Transverse colon (tissue), 4 donors: ENCODE data around the gene CLDN11. TPM values are rescaled to one million over a fixed set of nuclear protein-coding genes. Genes with fewer than 3 reads are reported as not detected.

Experiments used
- DNase-seq: peaks from one replicate; pipeline ENCODE4 v3.0.0-alpha.2; 2019
- H3K27ac ChIP-seq, 4 donors: fragments of 200-600 bp; sonication (generic); 2 replicates each; pipeline ENCODE4 v1.5.1; 2016 to 2018; ENCODE audit warnings: inconsistent platforms in 4 of 4
- H3K27me3 ChIP-seq: fragments of 200-600 bp; sonication (generic); 2 replicates; pipeline ENCODE4 v1.5.1; 2017; ENCODE audit warnings: inconsistent platforms
- H3K36me3 ChIP-seq, 4 donors: fragments of 200-600 bp; sonication (generic); 2 replicates each; pipeline ENCODE4 v1.5.1; 2017 to 2019; ENCODE audit warnings: inconsistent platforms in 4 of 4
- H3K4me1 ChIP-seq, 4 donors: fragments of 200-600 bp; sonication (generic); 2 replicates each; pipeline ENCODE4 v1.5.1; 2017 to 2020; ENCODE audit warnings: inconsistent platforms in 4 of 4
- H3K4me3 ChIP-seq, 4 donors: fragments of 200-600 bp; sonication (generic); 1 replicate in 1 of 4; 2 replicates in 3 of 4; pipeline versions ENCODE4 v1.5.1 to v1.6.1; 2017 to 2019; ENCODE audit warnings: inconsistent platforms in 4 of 4
- H3K9me3 ChIP-seq, 2 donors: fragments of 200-600 bp; sonication (generic); 2 replicates each; pipeline ENCODE4 v1.5.1; 2017 to 2019; ENCODE audit warnings: inconsistent platforms in 2 of 2
- CTCF ChIP-seq, 5 experiments: fragments of 200-600 bp in 3 of 5; fragments of 450-650 bp in 2 of 5; sonication (generic) in 3 of 5; IDR thresholded peaks; 1 replicate in 2 of 5; 2 replicates in 3 of 5; pipeline ENCODE4 v1.5.1; 2016 to 2017; ENCODE audit warnings: antibody characterized with exemption in 5 of 5, inconsistent platforms in 3 of 5, mild to moderate bottlenecking in 2 of 5, moderate library complexity in 1 of 5
- EP300 ChIP-seq: sonication (generic); formaldehyde crosslinking; IDR thresholded peaks from one replicate; pipeline ENCODE4 v1.6.1; 2017; ENCODE audit warnings: antibody characterized with exemption, low read depth
- POLR2A ChIP-seq: fragments of 450-650 bp; IDR thresholded peaks from one replicate; pipeline ENCODE4 v1.6.1; 2016; ENCODE audit warnings: antibody characterized with exemption, mild to moderate bottlenecking, moderate library complexity
- POLR2AphosphoS5 ChIP-seq, 3 donors: sonication (generic); formaldehyde crosslinking; IDR thresholded peaks; one replicate each; pipeline ENCODE4 v1.6.1; 2016; ENCODE audit warnings: antibody characterized with exemption in 3 of 3
- WGBS, 2 donors: methylation state at CpG; one replicate each; pipeline ENCODE4 v1.1.5; 2018; ENCODE audit warnings: low coverage in 1 of 2; 5-methylcytosine and 5-hydroxymethylcytosine counted together
- in situ Hi-C, 4 donors: fragments of 200-750 bp; cut with MboI; loops; one replicate each; pipeline versions ENCODE4 v1.15.0 to v1.15.1; 2017; ENCODE audit warnings: low sequenced_read_pairs in 3 of 4, low pct_ligation_motif_present in 1 of 4, low pct_unique_long_range_greater_than_20kb in 1 of 4
- intact Hi-C: fragments of 100-400 bp; cut with DNase I; formaldehyde crosslinking; loops from one replicate; pipeline ENCODE4 v1.15.1; 2023; ENCODE audit warnings: low total_unique reads
- total RNA-seq, 4 donors: library from RNA; depleted of rRNA; stranded (reverse); fragments of >200 nt; gene quantifications; one replicate each; pipeline ENCODE4 v1.1.0, GENCODE V29; 2016

The CLDN11 gene
- total RNA-seq, 4 donors from 2014 or later = 4.6 to 13.5 (median 7.2) TPM

- no peak for DNase-seq
- Histone ChIP-seq H3K27me3 (no peaks in the 10 kb centered on the region), H3K4me1 (no peaks in the 10 kb centered on the region), H3K27ac (no peak overlapping the region), H3K9me3 (no peaks in the 10 kb centered on the region), H3K4me3 (no peak overlapping the region), H3K36me3 (no peaks in the 10 kb centered on the region)
- in situ Hi-C loops = no loop called here
- intact Hi-C loops = no loop called here
- WGBS, 2 donors = 35 to 36% methylated on average over 2 to 3 of the region's 3 CpGs
- no peak for TF ChIP-seq POLR2AphosphoS5 (IDR thresholded peaks at IDR 0.05)
Measured at GRCh38 chr3:170473358-170473757, 54.7 kb downstream of the CLDN11 start.

- 60 to 62% methylated on average over 3 of the region's 3 CpGs for WGBS, 2 donors
- Histone ChIP-seq H3K9me3 (no peaks in the 10 kb centered on the region), H3K27ac (no peak overlapping the region), H3K4me1 (no peaks in the 10 kb centered on the region), H3K36me3 (no peaks in the 10 kb centered on the region), H3K4me3 (no peak overlapping the region), H3K27me3 (no peaks in the 10 kb centered on the region)
- DNase-seq = no peak
- TF ChIP-seq EP300 (no peak), POLR2A (no peak), POLR2AphosphoS5 (IDR thresholded peaks at IDR 0.05) (no peak), CTCF (IDR thresholded peaks at IDR 0.05) (no peak)
- in situ Hi-C loops = no loop called here
- intact Hi-C loops = no loop called here
Measured at GRCh38 chr3:170475092-170475685, 56.5 kb downstream of the CLDN11 start.

- Histone ChIP-seq H3K36me3 (no peaks in the 10 kb centered on the region), H3K9me3 (no peaks in the 10 kb centered on the region), H3K27me3 (no peaks in the 10 kb centered on the region), H3K4me3 (no peak overlapping the region), H3K27ac (no peak overlapping the region), H3K4me1 (no peaks in the 10 kb centered on the region)
- in situ Hi-C loops (no loop called here), intact Hi-C loops (no loop called here)
- DNase-seq = no peak
- TF ChIP-seq POLR2A (no peak), CTCF (IDR thresholded peaks at IDR 0.05) (no peak), POLR2AphosphoS5 (IDR thresholded peaks at IDR 0.05) (no peak), EP300 (no peak)
- 67 to 73% methylated on average over 2 to 6 of the region's 6 CpGs for WGBS, 2 donors
Measured at GRCh38 chr3:170476291-170476690, 57.6 kb downstream of the CLDN11 start.

GRCh38 chr3:170477395-170477794 lies 58.7 kb downstream of the CLDN11 start:
- no peaks in the 10 kb centered on the region for H3K27me3 ChIP-seq
- no peaks in the 10 kb centered on the region for H3K36me3 ChIP-seq
- DNase-seq = no peak
- intact Hi-C loops = no loop called here
- H3K4me1 ChIP-seq = no peaks in the 10 kb centered on the region
- TF ChIP-seq EP300 (no peak), POLR2A (no peak), POLR2AphosphoS5 (IDR thresholded peaks at IDR 0.05) (no peak), CTCF (IDR thresholded peaks at IDR 0.05) (no peak)
- no peak overlapping the region for H3K4me3 ChIP-seq
- in situ Hi-C loops = no loop called here
- no peak overlapping the region for H3K27ac ChIP-seq
- H3K9me3 ChIP-seq = no peaks in the 10 kb centered on the region
- WGBS, 2 donors = 40 to 72% methylated on average over 2 of the region's 2 CpGs

GRCh38 chr3:170480111-170480510 lies 61.4 kb downstream of the CLDN11 start:
- intact Hi-C loops = no loop called here
- Histone ChIP-seq H3K4me1 (no peaks in the 10 kb centered on the region), H3K36me3 (no peaks in the 10 kb centered on the region), H3K27ac (no peak overlapping the region), H3K9me3 (no peaks in the 10 kb centered on the region), H3K27me3 (no peaks in the 10 kb centered on the region), H3K4me3 (no peak overlapping the region)
- WGBS, 2 donors = 80 to 98% methylated on average over 2 to 4 of the region's 4 CpGs
- no peak for DNase-seq
- in situ Hi-C loops = no loop called here
- TF ChIP-seq POLR2AphosphoS5 (IDR thresholded peaks at IDR 0.05) = no peak
- TF ChIP-seq CTCF (IDR thresholded peaks at IDR 0.05) = no peak
- no peak for TF ChIP-seq EP300
- no peak for TF ChIP-seq POLR2A
